PC-3 (cell line): ENCODE measurements around the gene KRTAP4-12.
"Not testable (repeated sequence)": the region's sequence is repeated elsewhere in the genome, so short reads cannot be mapped to it uniquely, and the experiment has no call there.

ENCODE experiments used
- EZH2 ChIP-seq: fragments of 300-600 bp; sonication (generic); IDR thresholded peaks from one replicate; pipeline ENCODE4 v1.6.1; 2017; ENCODE audit warnings: antibody characterized with exemption, mild to moderate bottlenecking, low read length; ENCODE audit not compliant: unreplicated experiment
- TF ChIP-seq, protein P1 (sequence below): fragments of 300-600 bp; sonication (generic); conservative IDR thresholded peaks from 2 replicates; pipeline ENCODE4 v1.5.1; 2017; ENCODE audit warnings: antibody characterized with exemption, low read depth, mild to moderate bottlenecking, low read length

- TF ChIP-seq, protein P1, sequence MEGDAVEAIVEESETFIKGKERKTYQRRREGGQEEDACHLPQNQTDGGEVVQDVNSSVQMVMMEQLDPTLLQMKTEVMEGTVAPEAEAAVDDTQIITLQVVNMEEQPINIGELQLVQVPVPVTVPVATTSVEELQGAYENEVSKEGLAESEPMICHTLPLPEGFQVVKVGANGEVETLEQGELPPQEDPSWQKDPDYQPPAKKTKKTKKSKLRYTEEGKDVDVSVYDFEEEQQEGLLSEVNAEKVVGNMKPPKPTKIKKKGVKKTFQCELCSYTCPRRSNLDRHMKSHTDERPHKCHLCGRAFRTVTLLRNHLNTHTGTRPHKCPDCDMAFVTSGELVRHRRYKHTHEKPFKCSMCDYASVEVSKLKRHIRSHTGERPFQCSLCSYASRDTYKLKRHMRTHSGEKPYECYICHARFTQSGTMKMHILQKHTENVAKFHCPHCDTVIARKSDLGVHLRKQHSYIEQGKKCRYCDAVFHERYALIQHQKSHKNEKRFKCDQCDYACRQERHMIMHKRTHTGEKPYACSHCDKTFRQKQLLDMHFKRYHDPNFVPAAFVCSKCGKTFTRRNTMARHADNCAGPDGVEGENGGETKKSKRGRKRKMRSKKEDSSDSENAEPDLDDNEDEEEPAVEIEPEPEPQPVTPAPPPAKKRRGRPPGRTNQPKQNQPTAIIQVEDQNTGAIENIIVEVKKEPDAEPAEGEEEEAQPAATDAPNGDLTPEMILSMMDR: not testable (repeated sequence)
- TF ChIP-seq EZH2: not testable (repeated sequence)
These were observed 36.2 kb upstream of the KRTAP4-12 start for GRCh38 chr17:41160190-41160589.
